IMR-90 (cell line): ENCODE measurements around the gene PGRMC1.

Source experiments
- BHLHE40 ChIP-seq: fragments of 150-350 bp; IDR thresholded peaks from 2 replicates; pipeline ENCODE4 v1.6.1; 2016; ENCODE audit warnings: mild to moderate bottlenecking, low read depth, low read length
- CEBPB ChIP-seq: IDR thresholded peaks from 2 replicates; pipeline ENCODE4 v1.6.1; 2012; ENCODE audit warnings: low read depth, low read length, improper control_type of control experiment
- MAFK ChIP-seq: IDR thresholded peaks from 2 replicates; pipeline ENCODE4 v1.6.1; 2012; ENCODE audit warnings: low read depth, low read length, improper control_type of control experiment
- MXI1 ChIP-seq: IDR thresholded peaks from 2 replicates; pipeline ENCODE4 v1.6.1; 2012; ENCODE audit warnings: low read depth, mild to moderate bottlenecking, low read length, moderate library complexity, borderline replicate concordance
- POLR2A ChIP-seq: IDR thresholded peaks from 2 replicates; pipeline ENCODE4 v1.6.1; 2012; ENCODE audit warnings: mild to moderate bottlenecking, low read depth, low read length
- RAD21 ChIP-seq: IDR thresholded peaks from 2 replicates; pipeline ENCODE4 v1.6.1; 2012; ENCODE audit warnings: low read length, improper control_type of control experiment
- TF ChIP-seq, protein P1 (sequence below): conservative IDR thresholded peaks from 2 replicates; pipeline ENCODE4 v1.5.1; 2012; ENCODE audit warnings: mild to moderate bottlenecking, low read depth, low read length, improper control_type of control experiment

GRCh38 chrX:119252716-119253115 is 16.6 kb downstream of the PGRMC1 start:
- TF ChIP-seq, protein P1, sequence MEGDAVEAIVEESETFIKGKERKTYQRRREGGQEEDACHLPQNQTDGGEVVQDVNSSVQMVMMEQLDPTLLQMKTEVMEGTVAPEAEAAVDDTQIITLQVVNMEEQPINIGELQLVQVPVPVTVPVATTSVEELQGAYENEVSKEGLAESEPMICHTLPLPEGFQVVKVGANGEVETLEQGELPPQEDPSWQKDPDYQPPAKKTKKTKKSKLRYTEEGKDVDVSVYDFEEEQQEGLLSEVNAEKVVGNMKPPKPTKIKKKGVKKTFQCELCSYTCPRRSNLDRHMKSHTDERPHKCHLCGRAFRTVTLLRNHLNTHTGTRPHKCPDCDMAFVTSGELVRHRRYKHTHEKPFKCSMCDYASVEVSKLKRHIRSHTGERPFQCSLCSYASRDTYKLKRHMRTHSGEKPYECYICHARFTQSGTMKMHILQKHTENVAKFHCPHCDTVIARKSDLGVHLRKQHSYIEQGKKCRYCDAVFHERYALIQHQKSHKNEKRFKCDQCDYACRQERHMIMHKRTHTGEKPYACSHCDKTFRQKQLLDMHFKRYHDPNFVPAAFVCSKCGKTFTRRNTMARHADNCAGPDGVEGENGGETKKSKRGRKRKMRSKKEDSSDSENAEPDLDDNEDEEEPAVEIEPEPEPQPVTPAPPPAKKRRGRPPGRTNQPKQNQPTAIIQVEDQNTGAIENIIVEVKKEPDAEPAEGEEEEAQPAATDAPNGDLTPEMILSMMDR = no peak
- TF ChIP-seq POLR2A = no peak
- no peak for TF ChIP-seq MXI1
- no peak for TF ChIP-seq CEBPB
- no peak for TF ChIP-seq BHLHE40
- no peak for TF ChIP-seq MAFK
- TF ChIP-seq RAD21 = no peak
